Left lung (tissue), 10 donors: ENCODE data around the gene TGM2. TPM values are rescaled to one million over a fixed set of nuclear protein-coding genes. Genes with fewer than 3 reads are reported as not detected.

Source experiments
- ATAC-seq: fragments of 200-7000 bp; cut with Tn5 transposase; one replicate; pipeline ENCODE4 v1.9.1; 2020; ENCODE audit warnings: moderate library complexity
- DNase-seq, 4 donors: peaks; one replicate each; pipeline ENCODE4 v3.0.0-alpha.2; 2013 to 2020
- H3K27ac ChIP-seq, 2 donors: fragments of 200-600 bp; sonication (generic) in 1 of 2; one replicate each; pipeline versions ENCODE4 v1.5.0 to v1.8.0; 2020 to 2021
- H3K27me3 ChIP-seq, 2 donors: fragments of 200-600 bp; sonication (generic) in 1 of 2; one replicate each; pipeline versions ENCODE4 v1.5.0 to v1.8.0; 2020 to 2021
- H3K36me3 ChIP-seq, 2 donors: fragments of 200-600 bp; sonication (generic) in 1 of 2; one replicate each; pipeline versions ENCODE4 v1.5.0 to v1.8.0; 2020 to 2021
- H3K4me1 ChIP-seq, 2 donors: fragments of 200-600 bp; one replicate each; pipeline ENCODE4 v1.8.0; 2021
- H3K4me3 ChIP-seq, 2 donors: fragments of 200-600 bp; sonication (generic) in 1 of 2; one replicate each; pipeline versions ENCODE4 v1.5.0 to v1.8.0; 2020 to 2021; ENCODE audit warnings: mild to moderate bottlenecking in 1 of 2
- H3K9me3 ChIP-seq, 2 donors: fragments of 200-600 bp; sonication (generic) in 1 of 2; one replicate each; pipeline versions ENCODE4 v1.5.0 to v1.8.0; 2020 to 2021
- CTCF ChIP-seq, 2 donors: fragments of 200-600 bp; sonication (generic) in 1 of 2; IDR thresholded peaks; one replicate each; pipeline versions ENCODE4 v1.5.0 to v1.8.0; 2021; ENCODE audit warnings: antibody characterized with exemption in 2 of 2
- intact Hi-C, 2 donors: fragments of 100-400 bp; cut with DNase I; formaldehyde crosslinking; loops; one replicate each; pipeline versions ENCODE4 v1.11.2 to v1.14.2; 2022
- polyA plus RNA-seq, 6 donors: library from polyadenylated mRNA; unstranded; fragments of 120-200 nt; gene quantifications; one replicate each; pipeline ENCODE4 v1.2.1, GENCODE V29; 2013; ENCODE audit not compliant: insufficient read length in 6 of 6
- total RNA-seq, 2 donors: library from RNA; stranded (reverse); fragmentation: NEBNext Ultra II Directional; extraction: Animal tissue kit (Norgen Biotek cat#: 25700); gene quantifications; one replicate each; pipeline ENCODE4 v1.2.1, GENCODE V29; 2021
- donor health status: DM: no; HTN: yes; CAD: no.
- donor health status: DM: no; HTN: no; CAD: no.

TGM2 gene
- total and polyA plus RNA-seq, 8 donors: 89.0 to 391 (median 109) TPM

DNA sequence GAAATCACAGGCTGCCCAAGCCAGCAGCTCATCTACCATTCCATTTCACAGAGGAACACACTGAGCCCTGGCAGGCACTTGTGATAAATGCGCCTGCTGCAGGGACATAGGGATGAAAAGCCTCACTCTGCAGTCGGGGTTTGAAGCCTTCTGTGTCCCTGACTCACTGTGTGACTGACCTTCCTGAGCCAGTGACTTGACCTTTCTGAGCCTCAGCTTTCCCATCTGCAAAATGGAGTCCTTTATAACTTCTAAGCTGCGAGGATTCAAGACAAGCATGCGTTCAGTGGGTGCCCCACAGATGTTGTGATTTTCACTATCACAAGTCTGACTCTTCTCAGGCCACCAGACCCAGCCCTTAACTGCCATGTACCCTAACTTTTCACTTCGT is 5.5 kb downstream of the TGM2 start:
- Histone ChIP-seq H3K27ac (peak overlapping the region; percentile 77 to 78), H3K4me1 (peaks cover 13 to 71% of the 10 kb centered on the region in 2 donors), H3K4me3 (no peak overlapping the region), H3K27me3 (no peaks in the 10 kb centered on the region), H3K9me3 (no peaks in the 10 kb centered on the region), H3K36me3 (peaks cover 0 to 32% of the 10 kb centered on the region in 2 donors)
- ATAC-seq: no peak
- TF ChIP-seq CTCF (IDR thresholded peaks at IDR 0.05): no peak
- intact Hi-C loops: no loop called here
- DNase-seq: no peak

- Histone ChIP-seq H3K4me1 (peaks cover 10 to 72% of the 10 kb centered on the region in 2 donors), H3K27me3 (no peaks in the 10 kb centered on the region), H3K36me3 (peaks cover 0 to 32% of the 10 kb centered on the region in 2 donors), H3K27ac (peak overlapping the region; percentile 77 to 78), H3K9me3 (no peaks in the 10 kb centered on the region), H3K4me3 (no peak overlapping the region)
- TF ChIP-seq CTCF (IDR thresholded peaks at IDR 0.05): no peak
- DNase-seq (peak in 1 of 4 donors; percentile 47), ATAC-seq (peak; percentile 21)
- intact Hi-C loops: no loop called here
Measured at GRCh38 chr20:38158701-38159351, 6.2 kb downstream of the TGM2 start.

- DNase-seq: no peak
- peaks cover 11 to 79% of the 10 kb centered on the region in 2 donors for H3K4me1 ChIP-seq
- ATAC-seq: no peak
- peaks cover 0 to 32% of the 10 kb centered on the region in 2 donors for H3K36me3 ChIP-seq
- H3K27ac ChIP-seq: peak overlapping the region; percentile 77 to 78
- H3K27me3 ChIP-seq: no peaks in the 10 kb centered on the region
- no peak overlapping the region for H3K4me3 ChIP-seq
- intact Hi-C loops: no loop called here
- TF ChIP-seq CTCF (IDR thresholded peaks at IDR 0.05): no peak
- no peaks in the 10 kb centered on the region for H3K9me3 ChIP-seq
Measured at GRCh38 chr20:38157635-38158495, 7.2 kb downstream of the TGM2 start.

- DNase-seq (no peak), ATAC-seq (peak; percentile 11)
- intact Hi-C loops: no loop called here
- no peak for TF ChIP-seq CTCF (IDR thresholded peaks at IDR 0.05)
- Histone ChIP-seq H3K4me1 (peaks cover 18 to 87% of the 10 kb centered on the region in 2 donors), H3K27me3 (no peaks in the 10 kb centered on the region), H3K4me3 (no peak overlapping the region), H3K27ac (peak overlapping the region; percentile 62 to 78), H3K9me3 (no peaks in the 10 kb centered on the region), H3K36me3 (peaks cover 0 to 32% of the 10 kb centered on the region in 2 donors)
Measured at GRCh38 chr20:38156888-38157634, 8.0 kb downstream of the TGM2 start.
